SK-N-MC (cell line): ENCODE results near the gene PAPPA2.
"Not testable (repeated sequence)": the region's sequence is repeated elsewhere in the genome, so short reads cannot be mapped to it uniquely, and the experiment has no call there.

Experiments
- EZH2 ChIP-seq: fragments of 200-600 bp; sonication (generic); IDR thresholded peaks from one replicate; pipeline ENCODE4 v1.6.1; 2017; ENCODE audit warnings: antibody characterized with exemption
- POLR2AphosphoS5 ChIP-seq: IDR thresholded peaks from 2 replicates; pipeline ENCODE4 v1.6.1; 2012; ENCODE audit warnings: mild to moderate bottlenecking, low read depth, low read length, borderline replicate concordance

DNA sequence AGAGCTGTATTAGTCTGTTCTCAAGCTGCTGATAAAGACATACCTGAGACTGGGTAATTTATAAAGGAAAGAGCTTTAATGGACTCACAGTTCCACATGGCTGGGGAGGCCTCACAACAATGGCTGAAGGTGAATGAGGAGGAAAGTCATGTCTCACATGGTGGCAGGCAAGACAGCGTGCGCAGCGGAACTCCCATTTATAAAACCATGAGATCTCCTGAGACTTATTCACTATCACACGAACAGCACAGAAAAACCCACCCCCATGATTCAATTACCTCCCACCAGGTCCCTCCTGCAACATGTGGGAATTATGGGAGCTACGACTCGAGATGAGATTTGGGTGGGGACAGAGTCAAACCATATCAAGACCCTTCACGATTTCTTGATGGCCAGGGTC lies 98.8 kb downstream of the PAPPA2 start:
- TF ChIP-seq EZH2, POLR2AphosphoS5: not testable (repeated sequence)
